ENCODE data around the gene MBD5.

The MBD5 gene

DNA sequence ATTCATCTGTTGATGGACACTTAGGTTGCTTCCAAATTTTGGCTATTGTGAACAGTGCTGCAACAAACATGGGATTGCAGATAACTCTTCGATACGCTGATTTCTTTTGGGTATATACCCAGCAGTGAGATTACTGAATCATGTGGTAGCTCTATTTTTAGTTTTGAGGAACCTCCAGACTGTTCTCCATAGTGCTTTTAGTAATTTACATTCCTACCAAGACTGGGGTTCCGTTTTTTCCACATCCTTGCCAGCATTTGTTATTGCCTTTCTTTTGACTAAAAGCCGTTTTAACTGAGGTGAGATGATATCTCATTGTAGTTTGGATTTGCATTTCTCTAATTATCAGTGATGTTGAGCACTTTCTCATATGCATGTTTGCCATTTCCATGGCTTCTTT lies 200.3 kb downstream of the MBD5 start:
- H3K27ac ChIP-seq = no peak overlapping the region
- TF ChIP-seq, protein P1, sequence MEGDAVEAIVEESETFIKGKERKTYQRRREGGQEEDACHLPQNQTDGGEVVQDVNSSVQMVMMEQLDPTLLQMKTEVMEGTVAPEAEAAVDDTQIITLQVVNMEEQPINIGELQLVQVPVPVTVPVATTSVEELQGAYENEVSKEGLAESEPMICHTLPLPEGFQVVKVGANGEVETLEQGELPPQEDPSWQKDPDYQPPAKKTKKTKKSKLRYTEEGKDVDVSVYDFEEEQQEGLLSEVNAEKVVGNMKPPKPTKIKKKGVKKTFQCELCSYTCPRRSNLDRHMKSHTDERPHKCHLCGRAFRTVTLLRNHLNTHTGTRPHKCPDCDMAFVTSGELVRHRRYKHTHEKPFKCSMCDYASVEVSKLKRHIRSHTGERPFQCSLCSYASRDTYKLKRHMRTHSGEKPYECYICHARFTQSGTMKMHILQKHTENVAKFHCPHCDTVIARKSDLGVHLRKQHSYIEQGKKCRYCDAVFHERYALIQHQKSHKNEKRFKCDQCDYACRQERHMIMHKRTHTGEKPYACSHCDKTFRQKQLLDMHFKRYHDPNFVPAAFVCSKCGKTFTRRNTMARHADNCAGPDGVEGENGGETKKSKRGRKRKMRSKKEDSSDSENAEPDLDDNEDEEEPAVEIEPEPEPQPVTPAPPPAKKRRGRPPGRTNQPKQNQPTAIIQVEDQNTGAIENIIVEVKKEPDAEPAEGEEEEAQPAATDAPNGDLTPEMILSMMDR (conservative IDR thresholded peaks at IDR 0.05) = no peak
- TF ChIP-seq ZFX (IDR thresholded peaks at IDR 0.05) = no peak

DNA sequence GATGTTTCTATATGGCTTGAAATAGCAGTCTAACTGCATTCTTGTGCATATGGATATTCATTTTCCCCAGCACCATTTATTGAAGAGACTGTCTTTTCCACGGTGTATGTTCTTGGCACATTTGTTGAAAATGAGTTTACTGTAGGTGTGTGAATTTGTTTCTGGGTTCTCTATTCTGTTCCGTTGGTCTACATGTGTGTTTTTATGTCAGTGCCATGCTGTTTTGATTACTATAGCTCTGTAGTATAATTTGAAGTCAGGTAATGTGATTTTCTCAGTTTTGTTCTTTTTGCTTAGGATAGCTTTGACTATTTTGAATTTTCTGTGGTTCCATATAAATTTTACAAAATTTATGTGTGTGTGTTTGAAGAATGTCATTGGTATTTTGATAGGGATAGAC lies 201.0 kb downstream of the MBD5 start:
- TF ChIP-seq, protein P1 (conservative IDR thresholded peaks at IDR 0.05) = no peak
- H3K27ac ChIP-seq = no peak overlapping the region

DNA sequence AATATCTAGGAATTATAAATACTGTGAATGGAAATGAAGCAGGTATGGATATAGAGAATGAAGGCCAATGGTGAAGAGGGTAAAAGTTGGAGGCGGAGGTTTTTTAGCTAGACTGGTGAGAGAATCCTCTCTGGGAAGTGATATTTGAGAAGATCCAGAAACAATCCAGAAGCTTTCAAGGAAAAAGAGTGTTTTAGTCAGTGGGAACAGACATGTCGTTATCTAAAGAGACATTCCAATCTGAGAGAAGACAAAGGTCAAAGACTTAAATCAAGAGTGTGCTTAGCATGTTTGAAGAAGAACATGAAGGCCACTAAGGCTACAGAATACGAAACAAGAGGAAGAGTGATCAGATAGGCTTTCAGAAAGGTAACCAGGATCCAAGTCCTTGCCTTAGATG lies 211.0 kb downstream of the MBD5 start:
- TF ChIP-seq ZFX (IDR thresholded peaks at IDR 0.05) = no peak
- TF ChIP-seq, protein P1 (conservative IDR thresholded peaks at IDR 0.05) = no peak
- H3K27ac ChIP-seq = no peak overlapping the region

DNA sequence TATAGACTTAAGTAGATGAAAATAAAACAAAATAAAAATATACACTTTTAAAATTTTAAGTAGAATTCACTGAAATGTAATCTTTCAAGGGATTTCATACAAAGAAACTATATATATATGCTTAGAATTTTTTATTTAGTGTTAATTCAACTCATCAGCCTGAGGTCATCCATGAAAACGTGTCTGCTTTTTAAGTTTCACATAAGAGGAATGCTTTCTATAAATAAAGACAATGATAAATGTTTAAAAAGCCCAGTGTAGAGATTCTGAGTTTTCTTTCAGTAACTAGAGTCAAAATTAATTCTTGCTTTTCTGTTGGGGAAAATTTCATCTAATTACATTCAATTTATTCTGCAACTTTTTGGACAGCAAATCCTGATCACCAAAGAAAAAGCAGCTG lies 213.3 kb downstream of the MBD5 start:
- no peak for TF ChIP-seq ZFX (IDR thresholded peaks at IDR 0.05)
- TF ChIP-seq, protein P1 (conservative IDR thresholded peaks at IDR 0.05) = no peak
- H3K27ac ChIP-seq = no peak overlapping the region

DNA sequence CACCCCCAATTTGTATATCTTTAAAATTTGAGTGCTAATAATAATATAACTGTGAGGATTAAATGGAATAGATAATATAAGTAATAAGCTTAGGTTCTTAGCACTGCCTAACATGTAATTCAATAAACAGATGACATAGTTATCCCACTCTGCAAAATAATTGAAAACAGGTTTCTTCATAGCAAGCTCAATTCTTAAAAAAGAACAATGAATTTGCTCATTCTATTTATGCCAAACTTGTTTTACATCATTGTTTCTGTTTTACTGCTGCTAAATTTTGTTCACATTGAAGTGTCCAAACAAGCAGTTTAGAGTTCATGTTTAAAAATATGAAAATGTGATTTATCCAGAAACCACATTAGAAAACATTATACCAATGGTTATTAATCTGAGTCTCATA lies 217.0 kb downstream of the MBD5 start:
- no peak overlapping the region for H3K27ac ChIP-seq

DNA sequence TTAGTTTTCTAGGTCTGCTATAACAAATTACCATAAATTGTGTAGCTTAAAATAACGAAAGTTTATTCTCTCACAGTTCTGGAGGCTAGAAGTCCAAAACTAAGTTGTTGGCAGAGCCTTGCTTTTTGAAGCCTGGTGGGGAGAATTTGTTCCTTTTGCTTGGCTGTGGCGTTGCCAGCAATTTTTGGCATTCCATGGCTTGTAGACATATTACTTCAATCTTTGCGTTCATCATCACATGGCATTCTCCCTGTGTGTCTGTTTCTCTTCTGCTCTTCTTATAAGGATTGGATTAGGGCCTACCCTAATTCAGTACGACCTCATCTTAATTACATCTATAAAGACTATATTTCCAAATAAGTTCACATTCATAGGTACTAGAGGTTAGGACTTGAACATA lies 217.7 kb downstream of the MBD5 start:
- TF ChIP-seq ZFX (IDR thresholded peaks at IDR 0.05) = no peak
- TF ChIP-seq, protein P1 (conservative IDR thresholded peaks at IDR 0.05) = no peak
- H3K27ac ChIP-seq = no peak overlapping the region

More for the DNA sequence above, 217.0 kb downstream of the MBD5 start:
- TF ChIP-seq ZFX (IDR thresholded peaks at IDR 0.05) = no peak
- TF ChIP-seq, protein P1 (conservative IDR thresholded peaks at IDR 0.05) = no peak

DNA sequence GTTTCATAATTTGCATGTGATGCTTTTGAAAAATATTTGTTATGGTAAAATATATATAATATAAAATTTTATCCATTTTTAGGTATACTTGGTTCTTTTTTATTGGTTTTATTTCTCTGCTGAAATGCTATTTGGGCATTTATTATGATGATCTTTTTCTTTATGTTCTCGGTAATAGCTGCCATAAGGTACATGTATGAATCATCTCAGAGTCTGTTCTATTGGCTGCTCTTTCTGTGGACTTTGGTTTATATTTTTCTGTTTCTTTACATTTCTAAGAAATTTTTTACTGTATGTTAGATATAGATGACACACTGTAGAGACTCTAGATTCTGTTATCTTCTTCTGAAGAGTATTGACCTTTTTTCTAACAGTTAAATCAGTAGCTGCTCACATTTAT lies 219.9 kb downstream of the MBD5 start:
- no peak overlapping the region for H3K27ac ChIP-seq
- no peak for TF ChIP-seq ZFX (IDR thresholded peaks at IDR 0.05)
- TF ChIP-seq, protein P1 (conservative IDR thresholded peaks at IDR 0.05) = no peak
